Measurements from ENCODE around the gene ORC5.

DNA sequence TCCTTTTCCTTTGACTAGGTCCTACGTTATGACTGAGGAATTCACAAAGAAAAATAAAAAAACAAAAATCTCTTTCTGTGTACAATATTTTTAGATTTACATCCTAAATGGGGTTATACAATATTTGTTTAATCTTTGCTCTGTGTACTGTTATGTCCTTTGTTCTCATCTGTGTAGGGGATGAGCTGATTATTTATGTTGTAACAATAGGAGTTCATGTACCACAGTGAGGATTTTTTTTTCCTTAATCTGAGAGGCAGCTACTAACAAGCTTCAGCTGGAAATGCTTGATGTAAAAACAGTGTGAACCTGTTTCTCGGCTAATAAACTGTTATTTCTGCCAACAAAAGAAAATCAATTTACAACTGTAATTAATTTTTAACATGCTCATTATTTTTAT, 58.0 kb downstream of the ORC5 start:
- TF ChIP-seq POLR2A (IDR thresholded peaks at IDR 0.05; ENCODE audit: low read length), result no peak
- TF ChIP-seq GATA1 (IDR thresholded peaks at IDR 0.05; ENCODE audit: low read depth, low read length), result no peak
